Measurements from ENCODE around the gene NPDC1. TPM values are rescaled to one million over a fixed set of nuclear protein-coding genes. Genes with fewer than 3 reads are reported as not detected.

NPDC1 gene
- total RNA-seq, 1 experiment from 2014 or later, result 44.1 TPM

DNA sequence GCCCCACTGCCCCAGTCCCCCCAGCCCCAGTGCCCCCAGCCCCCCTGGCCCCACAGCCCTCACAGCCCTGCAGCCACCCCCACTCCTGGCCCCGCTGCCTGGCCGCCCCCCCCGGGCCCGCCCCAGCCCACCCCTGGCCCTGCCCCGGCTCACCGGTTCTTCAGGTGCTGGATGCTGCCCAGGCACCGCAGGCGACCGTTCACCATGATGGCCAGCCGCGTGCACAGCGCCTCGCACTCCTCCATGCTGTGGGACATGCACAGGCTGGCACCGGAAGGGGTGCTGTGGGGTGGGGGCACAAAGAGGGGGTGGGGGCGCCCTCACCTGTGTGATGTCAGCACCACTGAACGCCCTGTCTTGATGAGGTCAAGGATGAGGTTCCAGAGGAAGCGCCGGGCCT is 36.8 kb downstream of the NPDC1 start:
- intact Hi-C loops (cut with micrococcal nuclease; ENCODE audit: unreplicated experiment), result no loop called here
- H3K9me3 ChIP-seq, result no peaks in the 10 kb centered on the region
- no peak overlapping the region for H3K4me3 ChIP-seq (ENCODE audit: low read depth, low read length)
- no peaks in the 10 kb centered on the region for H3K36me3 ChIP-seq (ENCODE audit: control insufficient read depth, insufficient read depth, low read length)
- H3K9me3 Mint-ChIP-seq (ENCODE audit: unreplicated experiment), result no peaks in the 10 kb centered on the region
- no peaks in the 10 kb centered on the region for H3K4me1 ChIP-seq
- no peaks in the 10 kb centered on the region for H3K27me3 Mint-ChIP-seq (ENCODE audit: insufficient read depth, unreplicated experiment)
- BruUV-seq (replicated peaks), result no TSS peak
- no peaks in the 10 kb centered on the region for H3K27me3 ChIP-seq (replicated peaks; ENCODE audit: control insufficient read depth, insufficient read depth, low read length)
- H3K27ac Mint-ChIP-seq (ENCODE audit: unreplicated experiment), result no peak overlapping the region
- H3K4me1 Mint-ChIP-seq (ENCODE audit: low read depth, unreplicated experiment), result no peaks in the 10 kb centered on the region
- ChIA-PET POLR2A (no interaction called here), CTCF (interaction anchor here (0.6 kb wide), 1 partner anchor 23 kb away, joined by 7 read pairs; the partner anchor contains the start of gene FUT7)
- no peaks in the 10 kb centered on the region for H3K36me3 Mint-ChIP-seq (ENCODE audit: insufficient read depth, unreplicated experiment)
- TF ChIP-seq, protein P1, sequence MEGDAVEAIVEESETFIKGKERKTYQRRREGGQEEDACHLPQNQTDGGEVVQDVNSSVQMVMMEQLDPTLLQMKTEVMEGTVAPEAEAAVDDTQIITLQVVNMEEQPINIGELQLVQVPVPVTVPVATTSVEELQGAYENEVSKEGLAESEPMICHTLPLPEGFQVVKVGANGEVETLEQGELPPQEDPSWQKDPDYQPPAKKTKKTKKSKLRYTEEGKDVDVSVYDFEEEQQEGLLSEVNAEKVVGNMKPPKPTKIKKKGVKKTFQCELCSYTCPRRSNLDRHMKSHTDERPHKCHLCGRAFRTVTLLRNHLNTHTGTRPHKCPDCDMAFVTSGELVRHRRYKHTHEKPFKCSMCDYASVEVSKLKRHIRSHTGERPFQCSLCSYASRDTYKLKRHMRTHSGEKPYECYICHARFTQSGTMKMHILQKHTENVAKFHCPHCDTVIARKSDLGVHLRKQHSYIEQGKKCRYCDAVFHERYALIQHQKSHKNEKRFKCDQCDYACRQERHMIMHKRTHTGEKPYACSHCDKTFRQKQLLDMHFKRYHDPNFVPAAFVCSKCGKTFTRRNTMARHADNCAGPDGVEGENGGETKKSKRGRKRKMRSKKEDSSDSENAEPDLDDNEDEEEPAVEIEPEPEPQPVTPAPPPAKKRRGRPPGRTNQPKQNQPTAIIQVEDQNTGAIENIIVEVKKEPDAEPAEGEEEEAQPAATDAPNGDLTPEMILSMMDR (IDR thresholded peaks at IDR 0.05; ENCODE audit: insufficient read depth in 1 of 2, low read depth in 1 of 2, low read length in 1 of 2, severe bottlenecking in 1 of 2, unreplicated experiment in 1 of 2), result no peak
- no peak for DNase-seq
- no peak overlapping the region for H3K4me3 Mint-ChIP-seq (ENCODE audit: unreplicated experiment)

DNA sequence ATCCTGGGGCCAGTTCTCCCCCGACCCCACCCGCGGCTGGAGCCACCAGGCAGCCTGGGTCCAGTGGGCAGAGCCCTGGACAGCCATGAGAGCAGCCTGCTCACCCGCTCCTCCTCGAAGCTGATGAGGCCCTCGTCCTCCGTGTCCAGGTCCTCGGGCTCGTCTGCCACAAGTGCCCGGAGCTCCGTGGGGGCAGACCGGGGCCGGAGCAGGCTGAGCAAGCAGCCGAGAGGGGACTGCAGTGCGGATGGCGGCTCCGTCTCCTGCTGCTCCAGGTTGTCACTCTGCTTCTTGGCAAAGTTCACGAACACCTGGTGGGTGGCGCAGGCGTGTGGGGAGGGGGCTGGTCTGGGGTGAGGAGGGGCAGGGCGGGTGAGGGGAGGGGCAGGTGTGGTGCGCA is 37.7 kb downstream of the NPDC1 start:
- ChIA-PET POLR2A (no interaction called here), CTCF (no interaction called here)
- Histone ChIP-seq H3K4me3 (ENCODE audit: low read depth, low read length) (no peak overlapping the region), H3K27me3 (replicated peaks; ENCODE audit: control insufficient read depth, insufficient read depth, low read length) (no peaks in the 10 kb centered on the region), H3K9me3 (no peaks in the 10 kb centered on the region), H3K36me3 (ENCODE audit: control insufficient read depth, insufficient read depth, low read length) (no peaks in the 10 kb centered on the region), H3K4me1 (no peaks in the 10 kb centered on the region)
- H3K4me1 Mint-ChIP-seq (ENCODE audit: low read depth, unreplicated experiment), result no peaks in the 10 kb centered on the region
- intact Hi-C loops (cut with micrococcal nuclease; ENCODE audit: unreplicated experiment), result no loop called here
- H3K4me3 Mint-ChIP-seq (ENCODE audit: unreplicated experiment), result no peak overlapping the region
- no peak overlapping the region for H3K27ac Mint-ChIP-seq (ENCODE audit: unreplicated experiment)
- no TSS peak for BruUV-seq (replicated peaks)
- no peaks in the 10 kb centered on the region for H3K9me3 Mint-ChIP-seq (ENCODE audit: unreplicated experiment)
- TF ChIP-seq, protein P1 (IDR thresholded peaks at IDR 0.05; ENCODE audit: insufficient read depth in 1 of 2, low read depth in 1 of 2, low read length in 1 of 2, severe bottlenecking in 1 of 2, unreplicated experiment in 1 of 2), result no peak
- no peaks in the 10 kb centered on the region for H3K27me3 Mint-ChIP-seq (ENCODE audit: insufficient read depth, unreplicated experiment)
- H3K36me3 Mint-ChIP-seq (ENCODE audit: insufficient read depth, unreplicated experiment), result no peaks in the 10 kb centered on the region
- no peak for DNase-seq

DNA sequence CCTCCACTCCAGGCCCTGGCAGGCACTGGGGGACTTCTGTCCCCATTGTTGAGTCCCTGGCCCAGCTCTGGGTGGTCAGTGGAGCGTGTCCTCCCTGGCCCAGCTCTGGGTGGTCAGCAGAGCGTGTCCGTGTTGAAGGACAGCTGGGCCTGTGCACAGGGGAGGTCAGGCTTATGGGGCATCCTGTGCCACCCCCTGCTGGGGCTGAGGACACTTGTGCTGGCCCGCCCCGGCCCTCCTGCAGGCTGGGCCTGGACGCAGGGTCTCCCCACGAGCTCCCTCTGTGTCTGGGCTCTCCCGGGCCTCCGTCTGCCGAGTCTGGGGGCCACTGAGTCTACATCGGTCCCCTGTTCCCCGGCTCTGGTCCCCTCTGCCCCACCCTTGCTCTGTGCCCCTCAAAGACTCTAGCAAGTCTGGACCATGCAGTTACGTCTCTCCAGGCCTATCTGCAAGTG is 38.1 kb downstream of the NPDC1 start:
- ChIA-PET CTCF (interaction anchor here (1.0 kb wide), 1 partner anchor 38 kb away, joined by 3 read pairs; the partner anchor contains the start of gene NPDC1), POLR2A (no interaction called here)
- intact Hi-C loops (cut with micrococcal nuclease; ENCODE audit: unreplicated experiment), result no loop called here
- H3K27me3 ChIP-seq (replicated peaks; ENCODE audit: control insufficient read depth, insufficient read depth, low read length), result no peaks in the 10 kb centered on the region
- DNase-seq, result no peak
- Mint-ChIP-seq H3K9me3 (ENCODE audit: unreplicated experiment) (no peaks in the 10 kb centered on the region), H3K27me3 (ENCODE audit: insufficient read depth, unreplicated experiment) (no peaks in the 10 kb centered on the region), H3K4me3 (ENCODE audit: unreplicated experiment) (no peak overlapping the region), H3K27ac (ENCODE audit: unreplicated experiment) (no peak overlapping the region), H3K4me1 (ENCODE audit: low read depth, unreplicated experiment) (no peaks in the 10 kb centered on the region), H3K36me3 (ENCODE audit: insufficient read depth, unreplicated experiment) (no peaks in the 10 kb centered on the region)
- no peaks in the 10 kb centered on the region for H3K36me3 ChIP-seq (ENCODE audit: control insufficient read depth, insufficient read depth, low read length)
- TF ChIP-seq, protein P1 (IDR thresholded peaks at IDR 0.05; ENCODE audit: insufficient read depth in 1 of 2, low read depth in 1 of 2, low read length in 1 of 2, severe bottlenecking in 1 of 2, unreplicated experiment in 1 of 2), result no peak
- H3K9me3 ChIP-seq, result no peaks in the 10 kb centered on the region
- BruUV-seq (replicated peaks), result no TSS peak
- no peaks in the 10 kb centered on the region for H3K4me1 ChIP-seq
- no peak overlapping the region for H3K4me3 ChIP-seq (ENCODE audit: low read depth, low read length)

Data from Caco-2 (cell line).